WTC11 (cell line): ENCODE measurements around the gene SLC39A7. TPM values are rescaled to one million over a fixed set of nuclear protein-coding genes. Genes with fewer than 3 reads are reported as not detected.

Source experiments
- ATAC-seq: fragments of 200-7000 bp; cut with Tn5 transposase; 2 replicates; pipeline ENCODE4 v1.10.0; 2021; ENCODE audit warnings: mild to moderate bottlenecking, moderate library complexity
- CTCF ChIA-PET: fragments of 300-600 bp; sonication (Branson Sonifier 250); formaldehyde crosslinking; loops from one replicate; lab custom pipeline; 2021; ENCODE audit warnings: antibody characterized with exemption; lab: Charles Lee
- POLR2A ChIA-PET: fragments of 350-600 bp; sonication (Branson Sonifier 250); formaldehyde crosslinking; loops from one replicate; lab custom pipeline; 2021; ENCODE audit warnings: antibody characterized with exemption; lab: Charles Lee
- DNase-seq: peaks from one replicate; pipeline ENCODE4 v3.0.0; 2021; ENCODE audit warnings: low spot score
- H3K27ac Mint-ChIP-seq: 2 replicates; pipeline ENCODE4 v1.8.0; 2021; ENCODE audit warnings: mixed read lengths
- H3K27me3 Mint-ChIP-seq: 2 replicates; pipeline ENCODE4 v1.8.0; 2021; ENCODE audit warnings: low read depth, mild to moderate bottlenecking, moderate library complexity, mixed read lengths
- H3K36me3 Mint-ChIP-seq: 2 replicates; pipeline ENCODE4 v1.8.0; 2021; ENCODE audit warnings: mixed read lengths
- H3K4me1 Mint-ChIP-seq: 2 replicates; pipeline ENCODE4 v1.8.0; 2022; ENCODE audit warnings: mixed read lengths
- H3K4me3 Mint-ChIP-seq: 2 replicates; pipeline ENCODE4 v1.8.0; 2021; ENCODE audit warnings: mild to moderate bottlenecking, moderate library complexity, mixed read lengths
- H3K9me3 Mint-ChIP-seq: 2 replicates; pipeline ENCODE4 v1.8.0; 2021; ENCODE audit warnings: mixed read lengths
- AR ChIP-seq: fragments of 250-450 bp; sonication (Bioruptor Pico); IDR thresholded peaks from 2 replicates; pipeline ENCODE4 v1.9.0; 2021; ENCODE audit warnings: mild to moderate bottlenecking
- CTCF ChIP-seq: fragments of 200-600 bp; IDR thresholded peaks from 2 replicates; pipeline ENCODE4 v1.8.0; 2022; ENCODE audit warnings: antibody characterized with exemption
- E2F1 ChIP-seq: sonication (generic); formaldehyde crosslinking; IDR thresholded peaks from 2 replicates; pipeline ENCODE4 v1.8.0; 2022; ENCODE audit warnings: mild to moderate bottlenecking, missing genetic modification reagents
- GABPB1 ChIP-seq: sonication (generic); formaldehyde crosslinking; IDR thresholded peaks from 2 replicates; pipeline ENCODE4 v1.8.1; 2023; ENCODE audit warnings: mild to moderate bottlenecking, missing genetic modification reagents
- HMGA2 ChIP-seq: fragments of 250-450 bp; sonication (Bioruptor Pico); IDR thresholded peaks from 2 replicates; pipeline ENCODE4 v1.4.0; 2021; ENCODE audit warnings: mild to moderate bottlenecking, moderate library complexity
- HMGXB4 ChIP-seq: sonication (generic); formaldehyde crosslinking; IDR thresholded peaks from 2 replicates; pipeline ENCODE4 v1.8.1; 2023; ENCODE audit warnings: mild to moderate bottlenecking, moderate library complexity, missing genetic modification reagents
- IRF2 ChIP-seq: sonication (generic); formaldehyde crosslinking; IDR thresholded peaks from 2 replicates; pipeline ENCODE4 v1.8.0; 2022; ENCODE audit warnings: low read depth, missing genetic modification reagents, borderline replicate concordance
- JUN ChIP-seq: sonication (generic); formaldehyde crosslinking; IDR thresholded peaks from 2 replicates; pipeline ENCODE4 v1.8.0; 2023; ENCODE audit warnings: mild to moderate bottlenecking, missing genetic modification reagents
- MAX ChIP-seq: sonication (generic); formaldehyde crosslinking; IDR thresholded peaks from 2 replicates; pipeline ENCODE4 v1.8.0; 2022; ENCODE audit warnings: mild to moderate bottlenecking, missing genetic modification reagents
- MYBL2 ChIP-seq: sonication (generic); formaldehyde crosslinking; IDR thresholded peaks from 2 replicates; pipeline ENCODE4 v1.8.1; 2023; ENCODE audit warnings: mild to moderate bottlenecking, moderate library complexity, missing genetic modification reagents
- NFATC4 ChIP-seq: fragments of 250-450 bp; sonication (Bioruptor Pico); IDR thresholded peaks from 2 replicates; pipeline ENCODE4 v1.9.0; 2021; ENCODE audit warnings: mild to moderate bottlenecking
- NR3C1 ChIP-seq: sonication (generic); formaldehyde crosslinking; conservative IDR thresholded peaks from 2 replicates; pipeline ENCODE4 v1.8.1; 2023; ENCODE audit warnings: low read depth, mild to moderate bottlenecking, missing genetic modification reagents
- PRRX2 ChIP-seq: fragments of 250-450 bp; sonication (Bioruptor Pico); IDR thresholded peaks from 2 replicates; pipeline ENCODE4 v1.8.0; 2021; ENCODE audit warnings: mild to moderate bottlenecking
- RORB ChIP-seq: fragments of 250-450 bp; sonication (Bioruptor Pico); IDR thresholded peaks from 2 replicates; pipeline ENCODE4 v1.9.0; 2021; ENCODE audit warnings: mild to moderate bottlenecking
- STAT6 ChIP-seq: sonication (generic); formaldehyde crosslinking; conservative IDR thresholded peaks from 2 replicates; pipeline ENCODE4 v1.8.1; 2023; ENCODE audit warnings: mild to moderate bottlenecking, low read depth, missing genetic modification reagents, moderate library complexity
- TEAD1 ChIP-seq: sonication (generic); formaldehyde crosslinking; IDR thresholded peaks from 2 replicates; pipeline ENCODE4 v1.8.0; 2022; ENCODE audit warnings: mild to moderate bottlenecking, missing genetic modification reagents
- ZBTB43 ChIP-seq: sonication (generic); formaldehyde crosslinking; IDR thresholded peaks from 2 replicates; pipeline ENCODE4 v1.8.1; 2023; ENCODE audit warnings: mild to moderate bottlenecking, missing genetic modification reagents
- ZNF219 ChIP-seq: sonication (generic); formaldehyde crosslinking; IDR thresholded peaks from 2 replicates; pipeline ENCODE4 v1.8.0; 2023; ENCODE audit warnings: missing genetic modification reagents, mild to moderate bottlenecking, borderline replicate concordance
- ZNF532 ChIP-seq: fragments of 250-450 bp; sonication (Bioruptor Pico); IDR thresholded peaks from 2 replicates; pipeline ENCODE4 v1.9.0; 2021; ENCODE audit warnings: mild to moderate bottlenecking, borderline replicate concordance
- ZNF671 ChIP-seq: fragments of 250-450 bp; sonication (Bioruptor Pico); IDR thresholded peaks from 2 replicates; pipeline ENCODE4 v1.8.0; 2021; ENCODE audit warnings: mild to moderate bottlenecking
- total RNA-seq: library from RNA; stranded (reverse); gene quantifications from 3 replicates; pipeline ENCODE4 v1.2.3, GENCODE V29; 2021

SLC39A7 gene
- total RNA-seq, 1 experiment from 2014 or later: 163 TPM

GRCh38 chr6:33213166-33213988 is 12.7 kb downstream of the SLC39A7 start:
- H3K4me3 Mint-ChIP-seq: peak overlapping the region; percentile 95
- H3K27ac Mint-ChIP-seq: no peak overlapping the region; the same call in 1 of the 2 replicates
- ChIA-PET POLR2A (interaction anchor here (1.1 kb wide), 1 partner anchor 35 kb away, joined by 4 read pairs; no protein-coding TSS in a partner anchor), CTCF (interaction anchor here (0.6 to 5.7 kb wide), 6 partner anchors 9 to 87 kb away, joined by 3 to 83 read pairs (median 5); partner anchors contain the start of genes B3GALT4, HSD17B8, RXRB and SLC39A7)
- peaks cover 49% of the 10 kb centered on the region for H3K4me1 Mint-ChIP-seq
- ATAC-seq (peak; percentile 38), DNase-seq (peak; percentile 68)
- H3K9me3 Mint-ChIP-seq: no peaks in the 10 kb centered on the region
- peaks cover 12% of the 10 kb centered on the region for H3K36me3 Mint-ChIP-seq
- peaks cover 66% of the 10 kb centered on the region for H3K27me3 Mint-ChIP-seq
- TF ChIP-seq MYBL2 (CRISPR knock-in tag): peak; percentile 38; the same call in 1 of the 2 replicates
- TF ChIP-seq ZNF219 (CRISPR knock-in tag): no peak
- no peak for TF ChIP-seq STAT6
- no peak for TF ChIP-seq RORB
- TF ChIP-seq IRF2 (CRISPR knock-in tag): no peak
- TF ChIP-seq PRRX2 (CRISPR knock-in tag): no peak; the same call in 1 of the 2 replicates
- TF ChIP-seq ZNF671: no peak
- TF ChIP-seq HMGXB4 (CRISPR knock-in tag): no peak
- TF ChIP-seq TEAD1: peak; percentile 65; the same call in 1 of the 2 replicates
- TF ChIP-seq HMGA2 (CRISPR knock-in tag): no peak
- TF ChIP-seq MAX (CRISPR knock-in tag): peak; percentile 49; the same call in 1 of the 2 replicates
- no peak for TF ChIP-seq NR3C1 (CRISPR knock-in tag)
- TF ChIP-seq AR (CRISPR knock-in tag): no peak
- 0 out of 2 replicates have a peak, but pooled peaks have one; percentile 25 for TF ChIP-seq NFATC4 (CRISPR knock-in tag)
- TF ChIP-seq JUN: no peak
- TF ChIP-seq ZBTB43 (CRISPR knock-in tag): 0 out of 2 replicates have a peak, but pooled peaks have one; percentile 46
- TF ChIP-seq GABPB1 (CRISPR knock-in tag): no peak
- TF ChIP-seq ZNF532 (CRISPR knock-in tag): 0 out of 2 replicates have a peak, but pooled peaks have one; percentile 1
- TF ChIP-seq CTCF: no peak
- TF ChIP-seq E2F1: no peak
